ENCODE results near the gene FAAP20. TPM values are rescaled to one million over a fixed set of nuclear protein-coding genes. Genes with fewer than 3 reads are reported as not detected.

Gene FAAP20
- total RNA-seq, 1 experiment from 2014 or later = 133 TPM

GRCh38 chr1:2189459-2190425 lies 4.8 kb downstream of the FAAP20 start:
- no peaks in the 10 kb centered on the region for H3K27me3 Mint-ChIP-seq (ENCODE audit: low read depth)
- ChIA-PET CTCF (interaction anchor here (0.6 to 3.8 kb wide), 10 partner anchors 9 to 192 kb away, joined by 3 to 27 read pairs (median 4); no protein-coding TSS in a partner anchor), POLR2A (interaction anchor here (0.5 to 1.8 kb wide), 6 partner anchors 19 to 190 kb away, joined by 3 to 4 read pairs (median 3); no protein-coding TSS in a partner anchor)
- H3K27ac Mint-ChIP-seq = peak overlapping the region; percentile 93
- H3K4me1 Mint-ChIP-seq = peaks cover 11% of the 10 kb centered on the region
- DNase-seq (ENCODE audit: low spot score) = peak; percentile 90
- H3K4me3 Mint-ChIP-seq = peak overlapping the region; percentile 54
- no peak for TF ChIP-seq ZNF138 (CRISPR knock-in tag; conservative IDR thresholded peaks at IDR 0.05)
- no peak for TF ChIP-seq TCF7 (CRISPR knock-in tag; IDR thresholded peaks at IDR 0.05; ENCODE audit: low read depth)
- 0 out of 2 replicates have a peak, but pooled peaks have one; percentile 34 for TF ChIP-seq ZNF121 (CRISPR knock-in tag; IDR thresholded peaks at IDR 0.05)
- no peak for TF ChIP-seq FOXJ3 (CRISPR knock-in tag; IDR thresholded peaks at IDR 0.05; ENCODE audit: borderline replicate concordance)
- TF ChIP-seq GABPB1 (CRISPR knock-in tag; IDR thresholded peaks at IDR 0.05) = peak; percentile 29; the same call in 1 of the 2 replicates
- TF ChIP-seq, protein P1, sequence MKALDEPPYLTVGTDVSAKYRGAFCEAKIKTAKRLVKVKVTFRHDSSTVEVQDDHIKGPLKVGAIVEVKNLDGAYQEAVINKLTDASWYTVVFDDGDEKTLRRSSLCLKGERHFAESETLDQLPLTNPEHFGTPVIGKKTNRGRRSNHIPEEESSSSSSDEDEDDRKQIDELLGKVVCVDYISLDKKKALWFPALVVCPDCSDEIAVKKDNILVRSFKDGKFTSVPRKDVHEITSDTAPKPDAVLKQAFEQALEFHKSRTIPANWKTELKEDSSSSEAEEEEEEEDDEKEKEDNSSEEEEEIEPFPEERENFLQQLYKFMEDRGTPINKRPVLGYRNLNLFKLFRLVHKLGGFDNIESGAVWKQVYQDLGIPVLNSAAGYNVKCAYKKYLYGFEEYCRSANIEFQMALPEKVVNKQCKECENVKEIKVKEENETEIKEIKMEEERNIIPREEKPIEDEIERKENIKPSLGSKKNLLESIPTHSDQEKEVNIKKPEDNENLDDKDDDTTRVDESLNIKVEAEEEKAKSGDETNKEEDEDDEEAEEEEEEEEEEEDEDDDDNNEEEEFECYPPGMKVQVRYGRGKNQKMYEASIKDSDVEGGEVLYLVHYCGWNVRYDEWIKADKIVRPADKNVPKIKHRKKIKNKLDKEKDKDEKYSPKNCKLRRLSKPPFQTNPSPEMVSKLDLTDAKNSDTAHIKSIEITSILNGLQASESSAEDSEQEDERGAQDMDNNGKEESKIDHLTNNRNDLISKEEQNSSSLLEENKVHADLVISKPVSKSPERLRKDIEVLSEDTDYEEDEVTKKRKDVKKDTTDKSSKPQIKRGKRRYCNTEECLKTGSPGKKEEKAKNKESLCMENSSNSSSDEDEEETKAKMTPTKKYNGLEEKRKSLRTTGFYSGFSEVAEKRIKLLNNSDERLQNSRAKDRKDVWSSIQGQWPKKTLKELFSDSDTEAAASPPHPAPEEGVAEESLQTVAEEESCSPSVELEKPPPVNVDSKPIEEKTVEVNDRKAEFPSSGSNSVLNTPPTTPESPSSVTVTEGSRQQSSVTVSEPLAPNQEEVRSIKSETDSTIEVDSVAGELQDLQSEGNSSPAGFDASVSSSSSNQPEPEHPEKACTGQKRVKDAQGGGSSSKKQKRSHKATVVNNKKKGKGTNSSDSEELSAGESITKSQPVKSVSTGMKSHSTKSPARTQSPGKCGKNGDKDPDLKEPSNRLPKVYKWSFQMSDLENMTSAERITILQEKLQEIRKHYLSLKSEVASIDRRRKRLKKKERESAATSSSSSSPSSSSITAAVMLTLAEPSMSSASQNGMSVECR (CRISPR knock-in tag; IDR thresholded peaks at IDR 0.05; ENCODE audit: borderline replicate concordance) = peak; percentile 78; the same call in 1 of the 2 replicates
- TF ChIP-seq PRDM15 (CRISPR knock-in tag; IDR thresholded peaks at IDR 0.05) = no peak
- TF ChIP-seq ETV6 (CRISPR knock-in tag; IDR thresholded peaks at IDR 0.05) = peak; percentile 63; the same call in 1 of the 2 replicates
- TF ChIP-seq SOX15 (CRISPR knock-in tag; IDR thresholded peaks at IDR 0.05) = no peak
- TF ChIP-seq SP1 (CRISPR knock-in tag; conservative IDR thresholded peaks at IDR 0.05) = peak; percentile 57; the same call in 1 of the 2 replicates
- peak; percentile 60 for TF ChIP-seq FOXK1 (CRISPR knock-in tag; IDR thresholded peaks at IDR 0.05)
- TF ChIP-seq, protein P2, sequence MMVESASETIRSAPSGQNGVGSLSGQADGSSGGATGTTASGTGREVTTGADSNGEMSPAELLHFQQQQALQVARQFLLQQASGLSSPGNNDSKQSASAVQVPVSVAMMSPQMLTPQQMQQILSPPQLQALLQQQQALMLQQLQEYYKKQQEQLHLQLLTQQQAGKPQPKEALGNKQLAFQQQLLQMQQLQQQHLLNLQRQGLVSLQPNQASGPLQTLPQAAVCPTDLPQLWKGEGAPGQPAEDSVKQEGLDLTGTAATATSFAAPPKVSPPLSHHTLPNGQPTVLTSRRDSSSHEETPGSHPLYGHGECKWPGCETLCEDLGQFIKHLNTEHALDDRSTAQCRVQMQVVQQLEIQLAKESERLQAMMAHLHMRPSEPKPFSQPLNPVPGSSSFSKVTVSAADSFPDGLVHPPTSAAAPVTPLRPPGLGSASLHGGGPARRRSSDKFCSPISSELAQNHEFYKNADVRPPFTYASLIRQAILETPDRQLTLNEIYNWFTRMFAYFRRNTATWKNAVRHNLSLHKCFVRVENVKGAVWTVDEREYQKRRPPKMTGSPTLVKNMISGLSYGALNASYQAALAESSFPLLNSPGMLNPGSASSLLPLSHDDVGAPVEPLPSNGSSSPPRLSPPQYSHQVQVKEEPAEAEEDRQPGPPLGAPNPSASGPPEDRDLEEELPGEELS (CRISPR knock-in tag; IDR thresholded peaks at IDR 0.05) = peak; percentile 52; the same call in 1 of the 2 replicates
- H3K9me3 Mint-ChIP-seq = no peaks in the 10 kb centered on the region
- peak; percentile 82 for ATAC-seq
- H3K36me3 Mint-ChIP-seq = peaks cover 9% of the 10 kb centered on the region

GRCh38 chr1:2188336-2188735 lies 6.2 kb downstream of the FAAP20 start:
- H3K27ac Mint-ChIP-seq = no peak overlapping the region
- CTCF ChIA-PET = interaction anchor here (1.0 to 3.8 kb wide), 2 partner anchors 14 to 80 kb away, joined by 4 to 27 read pairs; no protein-coding TSS in a partner anchor
- no peak overlapping the region for H3K4me3 Mint-ChIP-seq
- H3K9me3 Mint-ChIP-seq = no peaks in the 10 kb centered on the region
- DNase-seq (ENCODE audit: low spot score) (no peak), ATAC-seq (no peak)
- H3K36me3 Mint-ChIP-seq = peaks cover 13% of the 10 kb centered on the region
- peaks cover 11% of the 10 kb centered on the region for H3K4me1 Mint-ChIP-seq
- POLR2A ChIA-PET = interaction anchor here (0.7 to 1.8 kb wide), 2 partner anchors 41 to 145 kb away, joined by 4 to 5 read pairs; no protein-coding TSS in a partner anchor
- no peaks in the 10 kb centered on the region for H3K27me3 Mint-ChIP-seq (ENCODE audit: low read depth)
- TF ChIP-seq OVOL2 (CRISPR knock-in tag; IDR thresholded peaks at IDR 0.05; ENCODE audit: borderline replicate concordance) (no peak), ZNF396 (CRISPR knock-in tag; IDR thresholded peaks at IDR 0.05; ENCODE audit: borderline replicate concordance) (no peak), NR1H2 (CRISPR knock-in tag; IDR thresholded peaks at IDR 0.05) (no peak), SMAD3 (CRISPR knock-in tag; IDR thresholded peaks at IDR 0.05; ENCODE audit: borderline replicate concordance) (no peak), PRDM15 (CRISPR knock-in tag; IDR thresholded peaks at IDR 0.05) (no peak), FOXK1 (CRISPR knock-in tag; IDR thresholded peaks at IDR 0.05) (no peak), ESRRA (CRISPR knock-in tag; IDR thresholded peaks at IDR 0.05; ENCODE audit: borderline replicate concordance) (no peak), MXD4 (CRISPR knock-in tag; IDR thresholded peaks at IDR 0.05; ENCODE audit: borderline replicate concordance) (no peak)

Measured in WTC11 (cell line).